ENCODE measurements around the gene APOL5. TPM values are rescaled to one million over a fixed set of nuclear protein-coding genes. Genes with fewer than 3 reads are reported as not detected.

APOL5 gene, protein sequence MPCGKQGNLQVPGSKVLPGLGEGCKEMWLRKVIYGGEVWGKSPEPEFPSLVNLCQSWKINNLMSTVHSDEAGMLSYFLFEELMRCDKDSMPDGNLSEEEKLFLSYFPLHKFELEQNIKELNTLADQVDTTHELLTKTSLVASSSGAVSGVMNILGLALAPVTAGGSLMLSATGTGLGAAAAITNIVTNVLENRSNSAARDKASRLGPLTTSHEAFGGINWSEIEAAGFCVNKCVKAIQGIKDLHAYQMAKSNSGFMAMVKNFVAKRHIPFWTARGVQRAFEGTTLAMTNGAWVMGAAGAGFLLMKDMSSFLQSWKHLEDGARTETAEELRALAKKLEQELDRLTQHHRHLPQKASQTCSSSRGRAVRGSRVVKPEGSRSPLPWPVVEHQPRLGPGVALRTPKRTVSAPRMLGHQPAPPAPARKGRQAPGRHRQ
- total RNA-seq, result not detected

DNA sequence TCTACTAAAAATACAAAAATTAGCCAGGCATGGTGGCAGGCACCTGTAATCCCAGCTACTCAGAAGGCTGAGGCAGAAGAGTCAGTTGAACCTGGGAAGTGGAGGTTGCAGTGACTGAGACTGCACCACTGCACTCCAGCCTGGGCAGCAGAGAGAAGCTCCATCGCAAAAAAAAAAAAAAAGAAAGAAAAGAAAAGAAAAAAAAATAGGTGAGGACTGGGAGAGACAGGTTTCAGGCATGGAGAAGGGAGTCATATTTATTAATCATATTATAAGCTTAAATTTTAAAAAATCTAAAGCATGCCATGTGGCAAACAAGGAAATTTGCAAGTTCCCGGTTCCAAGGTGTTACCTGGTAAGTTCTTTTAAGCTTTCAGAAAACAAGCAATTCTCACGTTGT, at the start of gene APOL5:
Gene APOL5, plus strand, starts transcription at position 301 of the 400 bp plus-strand sequence. Its CDS starts 0 bp downstream, at position 301.

Other genes starting within 250 kb of the APOL5 start
- gene RASD2, start 177.0 kb upstream of the APOL5 start, total RNA-seq, result not detected
- not detected for gene MB, start 100.5 kb upstream of the APOL5 start, total RNA-seq
- gene APOL6, start 69.4 kb upstream of the APOL5 start, total RNA-seq, result 10 to 100 TPM; 70.9 to 74.0 TPM

Data from activated naive CD4-positive, alpha-beta T cell treated with anti-CD3 and anti-CD28 coated beads, Interleukin-2, amount 10 ng/mL, durations not matched to agents 5 hours and 36 hours (primary cell).